Adrenal gland (tissue), 12 donors: ENCODE results near the gene CRYBG1. TPM values are rescaled to one million over a fixed set of nuclear protein-coding genes. Genes with fewer than 3 reads are reported as not detected.

Source experiments
- DNase-seq, 7 donors: peaks; one replicate each; pipeline ENCODE4 v3.0.0-alpha.2; 2019 to 2020
- H3K27ac ChIP-seq, 5 donors: fragments of 200-600 bp; sonication (generic) in 4 of 5; 1 replicate in 3 of 5; 2 replicates in 2 of 5; pipeline versions ENCODE4 v1.5.1 to v1.8.0; 2016 to 2020; ENCODE audit warnings: mild to moderate bottlenecking in 1 of 5
- H3K27me3 ChIP-seq: fragments of 200-600 bp; 2 replicates; pipeline ENCODE4 v1.8.0; 2021
- H3K36me3 ChIP-seq, 2 donors: fragments of 200-600 bp; replicated peaks in 1 of 2; 1 replicate in 1 of 2; 2 replicates in 1 of 2; pipeline versions ENCODE4 v1.5.1 to v1.8.0; 2018 to 2022
- H3K4me1 ChIP-seq, 2 donors: fragments of 200-600 bp; replicated peaks in 1 of 2; 1 replicate in 1 of 2; 2 replicates in 1 of 2; pipeline versions ENCODE4 v1.5.1 to v1.8.0; 2018 to 2021
- H3K4me3 ChIP-seq, 4 donors: fragments of 200-600 bp; sonication (generic) in 3 of 4; one replicate each; pipeline ENCODE4 v1.5.1; 2016 to 2018
- H3K9me3 ChIP-seq, 3 donors: fragments of 200-600 bp; sonication (generic) in 1 of 3; replicated peaks in 1 of 3; 1 replicate in 2 of 3; 2 replicates in 1 of 3; pipeline versions ENCODE4 v1.5.1 to v1.8.0; 2016 to 2021
- CTCF ChIP-seq, 6 experiments: fragments of 450-650 bp in 4 of 6; fragments of 200-600 bp in 2 of 6; sonication (generic) in 1 of 6; IDR thresholded peaks; 1 replicate in 5 of 6; 2 replicates in 1 of 6; pipeline versions ENCODE4 v1.5.1 to v1.8.0; 2016 to 2021; ENCODE audit warnings: antibody characterized with exemption in 6 of 6, mild to moderate bottlenecking in 2 of 6, moderate library complexity in 1 of 6
- POLR2A ChIP-seq, 2 donors: fragments of 450-650 bp; IDR thresholded peaks; one replicate each; pipeline ENCODE4 v1.6.1; 2017; ENCODE audit warnings: antibody characterized with exemption in 2 of 2, mild to moderate bottlenecking in 2 of 2, moderate library complexity in 1 of 2
- WGBS, 4 donors: extraction: QIAGEN DNeasy Blood & Tissue Kit in 2 of 4; methylation state at CpG; one replicate each; pipeline versions ENCODE4 v1.1.5 to v1.1.7; 2013 to 2017; 5-methylcytosine and 5-hydroxymethylcytosine counted together
- intact Hi-C, 2 donors: fragments of 100-400 bp; cut with DNase I; formaldehyde crosslinking; loops; one replicate each; pipeline versions ENCODE4 v1.14.1 to v1.15.0; 2022 to 2023
- polyA plus RNA-seq, 3 donors: library from polyadenylated mRNA; stranded (reverse); fragments of 200-250 nt in 2 of 3; fragments of 350-450 nt in 1 of 3; fragmentation: Illumina TruSeq in 1 of 3; extraction: RNeasy Lipid Tissue Mini Kit (QIAGEN cat#74804) in 1 of 3; gene quantifications; one replicate each; pipeline ENCODE4 v1.2.3, GENCODE V29; 2013 to 2014
- total RNA-seq, 9 donors: library from RNA; depleted of rRNA in 4 of 9; stranded (reverse); fragments of >200 nt in 4 of 9; fragments of 120-200 nt in 1 of 9; fragmentation: NEBNext Ultra II Directional in 1 of 9; extraction: Animal tissue kit (Norgen Biotek cat#: 25700) in 1 of 9; gene quantifications; one replicate each; pipeline versions ENCODE4 v1.1.0 to v1.2.4, GENCODE V29; 2013 to 2023
- donor health status: healthy with polysubstance abuse.
- donor health status: Bipolar disorder and iron deficiency.
- donor health status: DM: yes; HTN: yes; CAD: no.
- donor health status: DM: no; HTN: no; CAD: no.
- donor health status: DM: no; HTN: no; CAD: no.
- donor health status: DM: yes; HTN: yes; CAD: no.

Gene CRYBG1
- total and polyA plus RNA-seq, 12 donors: 0.83 to 5.1 (median 2.2) TPM

- H3K4me1 ChIP-seq: no peaks in the 10 kb centered on the region
- no peak overlapping the region for H3K4me3 ChIP-seq
- no peak overlapping the region for H3K27ac ChIP-seq
- peak; percentile 34 to 70 (median 59) for DNase-seq
- H3K9me3 ChIP-seq: no peaks in the 10 kb centered on the region
- intact Hi-C loops: loop anchor here (10.0 kb wide), 2 partner anchors 110 to 230 kb away; no protein-coding TSS in a partner anchor
- no peaks in the 10 kb centered on the region for H3K36me3 ChIP-seq
- WGBS, 4 donors: 17 to 28% (median 20%) methylated on average over 4 to 5 of the region's 5 CpGs
- H3K27me3 ChIP-seq: no peaks in the 10 kb centered on the region
- peak; percentile 53 to 73 (median 66) for TF ChIP-seq CTCF (IDR thresholded peaks at IDR 0.05)
- TF ChIP-seq POLR2A (IDR thresholded peaks at IDR 0.05): no peak
Measured at GRCh38 chr6:106334646-106335448, 25.7 kb upstream of the CRYBG1 start.

GRCh38 chr6:106339334-106340029 lies 21.0 kb upstream of the CRYBG1 start:
- Histone ChIP-seq H3K36me3 (no peaks in the 10 kb centered on the region), H3K9me3 (no peaks in the 10 kb centered on the region), H3K27me3 (no peaks in the 10 kb centered on the region), H3K4me3 (no peak overlapping the region), H3K4me1 (no peaks in the 10 kb centered on the region), H3K27ac (no peak overlapping the region)
- TF ChIP-seq POLR2A (IDR thresholded peaks at IDR 0.05) (no peak), CTCF (IDR thresholded peaks at IDR 0.05) (peak; percentile 55 to 67 (median 59))
- DNase-seq: peak; percentile 29 to 71 (median 62)
- 18 to 23% (median 19%) methylated on average over 9 of the region's 9 CpGs for WGBS, 4 donors
- intact Hi-C loops: loop anchor here (10.0 kb wide), 2 partner anchors 105 to 225 kb away; no protein-coding TSS in a partner anchor

GRCh38 chr6:106347219-106347618 lies 13.3 kb upstream of the CRYBG1 start:
- H3K4me3 ChIP-seq: no peak overlapping the region
- intact Hi-C loops: no loop called here
- H3K27ac ChIP-seq: no peak overlapping the region
- no peaks in the 10 kb centered on the region for H3K9me3 ChIP-seq
- TF ChIP-seq CTCF (IDR thresholded peaks at IDR 0.05) (no peak), POLR2A (IDR thresholded peaks at IDR 0.05) (no peak)
- H3K36me3 ChIP-seq: no peaks in the 10 kb centered on the region
- H3K27me3 ChIP-seq: no peaks in the 10 kb centered on the region
- H3K4me1 ChIP-seq: no peaks in the 10 kb centered on the region
- no peak for DNase-seq
- WGBS, 4 donors: 56 to 75% (median 72%) methylated on average over 1 of the region's 1 CpG

GRCh38 chr6:106356378-106356777 lies 4.1 kb upstream of the CRYBG1 start:
- no peak for DNase-seq
- intact Hi-C loops: loop anchor here in 1 of 2 donors (10.0 kb wide), 1 partner anchor 618 kb away; the partner anchor contains the start of gene CD24
- H3K4me1 ChIP-seq: peaks cover 0 to 13% of the 10 kb centered on the region in 2 donors
- H3K27me3 ChIP-seq: peaks cover 36% of the 10 kb centered on the region
- WGBS, 4 donors: 70 to 81% (median 70%) methylated on average over 1 of the region's 1 CpG
- no peaks in the 10 kb centered on the region for H3K36me3 ChIP-seq
- H3K4me3 ChIP-seq: no peak overlapping the region
- TF ChIP-seq POLR2A (IDR thresholded peaks at IDR 0.05): no peak
- no peak for TF ChIP-seq CTCF (IDR thresholded peaks at IDR 0.05)
- H3K9me3 ChIP-seq: no peaks in the 10 kb centered on the region
- no peak overlapping the region for H3K27ac ChIP-seq
